NCI-H526 treated with DMSO at 0.1 percent for 48 hours (cell line): ENCODE measurements around the gene CHD9.
"Not testable (repeated sequence)": the region's sequence is repeated elsewhere in the genome, so short reads cannot be mapped to it uniquely, and the experiment has no call there.

Experiments used
- DNase-seq: peaks from one replicate; lab custom pipeline; 2025; lab: John Stamatoyannopoulos, UW

Gene CHD9

DNA sequence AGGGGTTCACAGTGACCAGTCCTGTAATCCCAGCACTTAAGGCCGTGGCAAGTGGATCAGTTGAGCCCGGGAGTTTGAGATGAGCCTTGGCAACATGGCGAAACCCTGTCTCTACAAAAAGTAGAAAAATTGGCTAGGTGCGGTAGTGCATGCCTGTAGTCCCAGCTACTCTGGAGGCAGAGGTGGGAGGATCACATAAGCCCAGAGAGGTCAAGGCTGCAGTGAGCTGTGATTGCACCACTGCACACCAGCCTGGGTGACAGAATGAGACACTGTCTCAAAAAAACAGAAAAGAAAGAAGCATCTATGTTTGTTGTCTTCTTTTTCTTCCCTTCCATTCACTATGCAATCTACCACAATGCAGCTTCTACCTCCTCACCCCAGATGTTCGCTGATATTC is 227.5 kb downstream of the CHD9 start:
- no peak for DNase-seq

DNA sequence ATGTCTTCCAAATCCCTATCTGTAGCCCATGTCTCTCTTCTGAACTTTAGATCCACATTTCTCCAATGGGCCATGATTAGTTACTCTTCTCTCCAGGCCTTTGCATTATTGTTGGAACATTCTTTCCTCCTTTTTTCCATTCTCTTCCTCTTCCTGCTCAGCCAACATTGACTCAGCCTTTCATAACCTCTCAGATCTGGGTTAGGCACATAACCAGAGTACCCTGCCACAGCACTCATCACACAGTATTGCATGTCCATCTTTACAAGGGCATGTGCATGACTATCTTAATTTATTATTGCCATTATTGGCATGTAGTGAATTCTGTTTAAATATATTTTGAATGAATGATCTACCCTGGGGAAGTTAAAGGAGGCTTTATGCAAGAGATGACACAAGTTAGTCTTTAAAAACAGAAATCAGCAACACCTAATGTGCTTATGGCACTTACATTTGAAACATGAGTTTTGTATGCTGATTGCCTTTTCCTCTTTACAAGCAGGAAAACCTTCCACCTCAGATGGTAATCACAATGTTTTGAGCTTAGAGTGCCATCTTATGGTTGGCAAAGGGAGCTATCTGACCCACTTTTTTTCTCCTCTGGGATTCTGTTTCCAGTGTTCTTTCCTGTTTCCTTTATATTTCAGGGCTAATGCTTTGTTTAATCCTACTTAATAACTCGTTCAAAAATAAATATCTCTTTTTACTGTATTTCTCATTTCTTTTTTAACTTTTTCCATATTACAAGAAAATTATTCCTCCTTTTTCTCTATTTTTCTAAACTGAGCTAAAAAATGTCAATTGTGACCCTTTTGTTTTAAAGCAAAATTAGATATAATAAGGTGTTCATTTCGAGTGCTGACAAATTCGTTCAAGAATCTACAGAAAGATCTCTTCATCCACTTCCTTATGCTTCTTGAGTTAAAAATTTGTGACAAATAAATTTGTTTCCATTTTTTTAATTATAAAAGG is 228.5 kb downstream of the CHD9 start:
- no peak for DNase-seq

DNA sequence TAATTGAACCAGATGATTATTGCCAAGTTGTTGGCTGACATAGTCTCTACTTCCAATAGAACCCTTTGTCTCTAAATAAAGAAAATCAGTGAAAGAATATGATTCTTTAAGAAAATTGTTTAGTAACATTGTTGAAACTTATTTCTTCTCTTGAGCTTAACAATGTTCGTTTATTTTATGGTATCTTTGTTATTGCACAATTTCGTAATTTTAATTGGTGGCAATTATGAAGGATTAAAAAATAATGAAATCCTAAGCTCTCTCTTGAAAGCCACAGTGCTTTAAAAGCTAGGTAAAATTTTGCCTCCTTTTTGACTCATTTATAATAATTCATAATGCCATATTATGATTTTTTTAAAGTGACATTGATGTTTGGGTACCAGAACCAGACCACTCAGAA is 230.4 kb downstream of the CHD9 start:
- DNase-seq, result no peak

DNA sequence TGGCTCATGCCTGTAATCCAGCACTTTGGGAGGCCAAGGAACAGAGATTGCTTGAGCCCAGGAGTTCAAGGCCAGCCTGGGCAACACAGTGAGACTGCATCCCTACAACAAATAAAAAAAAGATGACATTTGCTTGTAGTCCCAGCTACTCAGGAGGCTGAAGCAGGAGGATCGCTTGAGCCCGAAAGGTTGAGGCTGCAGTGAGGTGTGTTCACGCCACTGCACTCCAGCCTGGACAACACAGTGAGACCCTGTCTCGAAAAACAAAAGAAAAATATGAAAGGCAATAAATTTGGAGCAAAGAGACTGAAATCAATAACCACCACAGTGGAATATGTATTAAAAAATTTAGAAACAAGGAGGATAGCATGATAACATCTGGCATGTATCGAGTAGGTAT is 235.7 kb downstream of the CHD9 start:
- no peak for DNase-seq

DNA sequence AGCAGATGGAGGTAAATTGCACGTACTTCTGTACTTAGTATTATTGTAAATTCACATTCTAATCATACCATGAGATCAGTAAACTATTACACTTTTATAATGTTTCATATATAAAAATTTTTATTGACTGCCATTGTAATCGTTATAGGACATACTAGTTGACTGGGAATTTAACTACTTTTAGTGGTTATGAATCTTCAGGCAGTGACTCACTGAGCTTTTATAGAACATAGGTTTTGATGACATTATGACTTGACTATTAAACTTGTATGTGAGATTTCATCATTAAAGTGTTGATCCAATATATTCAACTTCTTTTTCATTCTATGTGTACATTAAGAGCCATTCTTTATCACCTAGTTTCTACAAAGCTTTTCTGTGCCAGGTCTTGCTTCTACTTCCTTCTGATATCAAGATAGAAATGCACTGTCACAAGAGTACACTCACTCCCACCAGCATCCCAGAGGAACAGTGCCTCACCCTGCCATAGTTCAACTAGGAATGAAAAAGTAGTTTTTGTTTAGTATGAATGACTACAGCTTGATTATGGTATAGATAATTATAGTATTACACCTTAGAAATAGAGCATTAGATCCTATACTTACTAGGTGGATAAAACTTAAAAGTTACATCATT is 237.1 kb downstream of the CHD9 start:
- no peak for DNase-seq

DNA sequence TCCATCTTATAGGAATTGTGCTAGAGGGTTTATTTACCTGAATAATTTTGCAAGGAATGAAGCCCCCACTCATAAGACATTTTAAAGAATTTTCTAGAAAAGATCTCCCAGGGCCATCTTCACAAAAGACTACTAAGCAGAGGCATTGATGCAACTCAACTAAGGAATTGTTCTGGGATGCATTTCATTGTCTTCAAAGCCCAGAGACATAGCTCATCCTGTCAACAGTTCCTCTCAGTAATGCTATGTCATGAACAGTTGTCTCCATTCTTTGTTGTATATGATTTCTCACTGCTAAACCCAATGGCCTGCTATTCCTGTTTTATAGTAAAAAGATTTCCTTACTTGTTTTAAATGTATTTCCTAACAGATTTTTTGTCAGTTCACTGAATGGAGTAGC is 242.7 kb downstream of the CHD9 start:
- DNase-seq, result no peak

DNA sequence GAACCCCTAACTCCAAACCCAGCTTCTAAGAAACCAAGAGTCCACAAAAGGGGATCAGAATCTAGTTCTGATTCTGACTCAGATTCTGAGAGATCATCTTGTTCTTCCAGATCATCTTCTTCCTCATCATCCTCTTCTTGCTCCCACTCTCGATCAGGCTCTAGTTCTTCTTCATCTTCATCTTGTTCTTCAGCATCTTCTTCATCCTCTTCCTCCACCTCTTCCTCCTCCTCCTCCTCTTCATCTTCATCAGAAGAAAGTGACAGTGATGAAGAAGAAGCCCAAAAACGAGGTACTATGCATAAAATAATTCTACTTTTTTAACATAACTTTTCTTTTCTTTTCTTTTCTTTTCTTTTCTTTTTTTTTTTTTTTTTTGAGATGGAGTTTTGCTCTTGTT is 249.5 kb downstream of the CHD9 start:
- no peak for DNase-seq

DNA sequence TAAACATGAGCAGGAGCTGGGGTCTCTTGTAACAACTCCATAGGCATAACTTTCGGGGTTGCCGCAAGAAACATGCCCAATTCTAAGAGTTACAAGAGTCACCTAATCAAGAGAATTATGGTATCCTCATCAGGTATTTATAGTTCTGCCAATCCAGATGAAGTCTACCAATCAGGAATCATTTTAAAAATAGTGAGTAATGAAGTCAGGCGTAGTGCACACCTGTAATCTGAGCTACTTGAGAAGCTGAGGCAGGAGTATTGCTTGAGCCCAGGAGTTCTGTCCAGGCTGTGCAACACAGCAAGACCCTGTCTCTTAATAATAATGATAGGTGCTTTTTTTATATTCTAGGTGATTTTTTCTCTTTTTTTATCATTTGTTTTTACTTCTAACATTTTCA is 251.0 kb downstream of the CHD9 start:
- DNase-seq, result no peak

DNA sequence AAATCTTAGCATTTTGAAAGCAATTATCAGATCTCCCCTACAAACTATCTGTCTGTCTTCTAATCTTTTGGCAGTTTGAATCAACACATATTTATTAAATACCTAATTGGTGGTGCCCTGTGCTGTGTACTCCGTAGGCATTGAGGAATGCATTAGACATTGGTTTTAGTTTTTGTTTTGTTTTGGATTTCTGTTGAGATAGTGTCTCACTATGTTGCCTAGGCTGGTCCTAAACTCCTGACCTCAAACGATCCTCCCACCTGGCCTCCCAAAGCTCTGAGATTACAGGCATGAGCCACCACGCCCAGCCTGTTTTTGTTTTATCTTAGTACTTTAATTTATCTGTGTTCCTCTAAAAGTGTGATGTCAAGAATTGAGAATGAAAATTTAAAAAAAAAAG is 254.7 kb downstream of the CHD9 start:
- DNase-seq, result no peak

DNA sequence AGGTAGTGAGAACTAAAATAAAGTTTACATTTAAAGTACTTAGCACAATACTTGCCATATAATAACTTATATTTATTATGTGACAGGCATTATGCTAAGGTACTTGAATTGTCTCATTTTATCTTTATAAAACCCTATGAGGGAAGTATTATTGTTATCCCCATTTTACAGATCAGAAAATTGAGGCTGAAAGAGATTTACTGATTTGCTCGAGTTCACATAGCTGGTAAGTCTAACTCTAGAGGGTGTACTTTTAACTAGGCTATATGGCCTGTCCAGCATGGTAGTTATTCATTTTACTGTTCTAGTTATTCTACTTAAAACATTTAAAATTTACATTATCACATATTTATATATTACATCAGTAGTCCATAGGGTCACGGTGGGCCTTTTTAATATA is 266.2 kb downstream of the CHD9 start:
- no peak for DNase-seq

DNA sequence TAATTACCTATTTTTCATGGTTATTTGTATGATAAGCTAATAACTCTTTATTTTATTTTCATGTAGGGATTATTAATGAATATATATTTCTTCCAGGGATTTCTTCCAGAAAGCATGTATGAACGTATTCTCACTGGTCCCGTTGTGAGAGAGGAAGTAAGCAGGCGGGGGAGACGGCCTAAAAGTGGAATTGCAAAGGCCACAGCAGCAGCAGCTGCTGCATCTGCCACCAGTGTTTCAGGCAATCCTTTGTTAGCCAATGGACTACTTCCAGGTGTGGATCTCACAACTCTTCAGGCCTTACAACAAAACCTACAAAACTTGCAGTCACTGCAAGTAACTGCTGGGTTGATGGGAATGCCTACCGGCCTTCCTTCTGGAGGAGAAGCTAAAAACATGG is 269.1 kb downstream of the CHD9 start:
- DNase-seq, result no peak

DNA sequence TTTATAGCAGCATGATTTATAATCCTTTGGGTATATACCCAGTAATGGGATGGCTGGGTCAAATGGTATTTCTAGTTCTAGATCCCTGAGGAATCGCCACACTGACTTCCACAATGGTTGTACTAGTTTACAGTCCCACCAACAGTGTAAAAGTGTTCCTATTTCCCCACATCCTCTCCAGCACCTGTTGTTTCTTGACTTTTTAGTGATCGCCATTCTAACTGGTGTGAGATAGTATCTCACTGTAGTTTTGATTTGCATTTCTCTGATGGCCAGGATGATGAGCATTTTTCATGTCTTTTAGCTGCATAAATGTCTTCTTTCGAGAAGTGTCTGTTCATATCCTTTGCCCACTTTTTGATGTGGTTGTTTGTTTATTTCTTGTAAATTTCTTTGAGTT is 276.2 kb downstream of the CHD9 start:
- not testable (repeated sequence) for DNase-seq

DNA sequence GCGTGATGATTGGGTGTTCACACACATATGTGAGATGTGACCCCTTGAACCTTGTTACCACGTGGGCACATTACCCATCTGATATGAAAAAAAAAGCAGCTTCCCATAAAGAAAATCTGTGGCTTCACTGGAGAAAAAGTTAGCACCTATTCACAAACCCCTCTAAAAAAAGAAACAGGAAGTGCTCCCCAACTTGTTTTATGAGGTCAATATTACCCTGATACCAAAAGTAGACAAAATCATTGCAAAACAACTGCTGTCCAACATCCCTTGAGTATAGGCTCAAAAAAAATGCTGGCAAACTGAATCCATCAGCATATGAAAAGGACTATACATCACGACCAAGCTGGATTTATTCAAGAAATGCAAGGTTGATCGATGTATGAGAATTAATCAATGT is 279.8 kb downstream of the CHD9 start:
- no peak for DNase-seq

DNA sequence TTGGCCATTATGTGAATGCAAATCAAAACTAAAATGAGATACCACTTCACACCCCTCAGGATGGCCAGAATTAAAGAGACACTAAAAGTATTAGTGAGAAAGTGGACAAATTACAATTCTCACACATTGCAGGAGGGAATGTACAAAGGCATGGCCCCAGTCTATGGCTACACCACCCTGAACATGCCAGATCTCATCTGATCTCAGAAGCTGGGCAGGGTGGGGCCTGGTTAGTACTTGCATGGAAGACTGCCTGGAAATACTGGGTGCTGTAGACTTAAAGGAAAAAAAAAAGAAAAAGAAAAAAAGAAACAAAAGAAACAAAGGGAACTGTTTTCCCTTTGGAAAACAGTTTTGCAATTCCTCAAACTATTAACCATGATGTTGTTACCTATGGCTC is 282.5 kb downstream of the CHD9 start:
- DNase-seq, result no peak

DNA sequence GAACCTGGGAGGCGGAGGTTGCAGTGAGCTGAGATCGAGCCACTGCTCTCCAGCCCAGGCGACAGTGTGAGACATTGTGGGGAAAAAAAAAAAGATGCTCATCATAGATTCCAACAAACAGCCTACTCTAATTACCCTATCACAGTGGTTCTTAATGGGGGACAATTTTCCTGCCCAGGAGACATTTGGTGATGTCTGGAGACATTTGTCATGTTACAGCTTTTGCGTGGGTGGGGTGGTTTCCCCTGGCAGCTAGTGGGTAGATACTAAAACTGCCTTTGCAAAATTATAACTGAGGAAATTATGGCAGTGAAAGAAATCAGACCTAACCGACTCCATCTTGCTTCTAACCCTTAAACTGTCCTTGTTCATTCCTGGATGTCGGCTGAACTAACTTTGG is 287.0 kb downstream of the CHD9 start:
- no peak for DNase-seq

DNA sequence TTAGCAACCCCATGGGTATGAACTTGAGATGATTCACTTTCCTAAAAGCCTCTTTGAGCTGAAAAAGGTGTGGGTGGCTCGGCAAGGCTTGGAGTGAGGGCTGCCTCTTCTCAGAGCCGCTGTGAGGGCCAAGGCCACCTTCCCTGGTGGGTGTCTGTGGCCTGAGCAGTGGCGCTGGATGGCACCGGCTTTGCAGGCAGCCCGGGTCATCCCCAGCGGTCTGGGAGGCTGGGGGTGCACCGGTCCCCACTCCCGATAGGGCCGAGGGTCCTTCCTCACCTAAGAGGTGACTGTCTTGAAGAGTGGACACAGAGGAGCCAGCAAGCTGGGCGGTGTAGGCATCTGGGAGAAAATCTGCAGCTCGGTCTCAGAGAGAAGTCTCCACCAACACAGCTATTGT is 300.3 kb downstream of the CHD9 start:
- DNase-seq, result no peak

DNA sequence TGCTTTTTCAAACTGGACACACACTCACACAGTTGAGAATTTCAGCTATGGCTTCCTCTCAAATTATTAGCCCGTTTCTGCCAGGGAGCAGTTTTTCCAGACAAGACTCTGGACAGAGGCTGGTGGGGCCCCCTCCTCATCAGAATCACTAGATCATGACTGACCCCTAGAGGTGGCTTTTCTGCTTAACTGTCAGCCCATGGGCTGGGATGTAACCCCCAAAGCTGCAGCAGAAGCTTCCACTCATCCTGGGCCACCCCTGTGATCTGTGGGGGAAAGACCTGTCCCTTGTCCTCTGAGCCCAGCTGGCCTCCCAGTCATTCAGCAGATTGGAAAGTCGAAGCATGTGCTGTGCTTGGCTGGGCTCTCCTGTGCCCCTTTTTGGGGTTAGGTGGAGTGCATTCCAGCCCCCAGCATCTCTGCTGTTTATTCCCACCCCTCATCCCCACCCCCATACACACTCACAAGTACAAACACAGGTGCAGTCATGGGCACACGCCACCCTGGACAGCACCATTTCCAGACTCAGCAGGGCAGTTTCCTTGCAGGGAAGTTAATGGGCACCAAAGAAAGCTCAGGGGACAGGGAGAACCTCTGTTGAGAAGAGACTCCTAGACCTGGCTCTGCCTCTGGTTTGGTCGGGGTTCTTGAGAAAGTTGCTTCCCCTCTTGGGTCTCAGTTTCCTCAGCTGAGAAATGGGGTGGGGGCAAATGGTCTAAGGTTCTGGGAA is 301.9 kb downstream of the CHD9 start:
- no peak for DNase-seq

DNA sequence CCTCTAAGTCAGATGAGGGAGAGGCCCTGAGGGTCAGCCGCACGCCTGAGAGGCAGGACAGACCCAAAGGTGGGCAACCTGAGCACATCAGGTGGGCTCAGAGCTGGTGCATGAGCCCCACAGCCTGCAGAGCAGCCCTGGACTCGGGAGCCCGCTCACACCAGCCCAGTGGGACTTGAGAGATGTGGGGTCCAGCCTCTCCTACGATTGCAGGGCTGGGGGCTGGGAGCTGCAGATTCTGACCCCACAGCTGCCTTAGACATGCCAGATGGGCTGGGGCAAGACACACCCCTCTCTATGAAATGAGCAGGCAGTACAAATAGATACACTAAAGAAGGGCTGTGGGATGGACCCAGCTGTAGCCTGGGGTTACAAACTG is 302.4 kb downstream of the CHD9 start:
- no peak for DNase-seq

DNA sequence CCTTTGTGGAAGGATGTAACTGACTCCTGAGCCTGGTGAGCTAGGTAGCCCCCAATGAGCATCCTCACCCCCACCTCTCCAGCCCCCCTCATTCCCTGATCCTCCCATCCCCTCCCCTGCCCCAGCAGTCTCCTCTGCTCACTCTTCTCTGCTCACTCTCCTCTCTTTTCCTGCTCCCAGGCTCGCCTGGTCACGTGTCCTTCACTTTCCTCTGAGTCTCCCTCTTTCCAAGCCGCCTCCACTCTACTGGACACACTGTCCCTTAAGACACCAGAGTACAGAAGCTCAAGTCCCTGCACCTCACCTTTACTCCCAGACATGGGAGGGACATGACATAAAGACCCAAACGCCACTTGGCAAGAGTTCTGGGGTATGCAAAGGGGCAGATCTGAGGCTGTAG is 303.2 kb downstream of the CHD9 start:
- no peak for DNase-seq

DNA sequence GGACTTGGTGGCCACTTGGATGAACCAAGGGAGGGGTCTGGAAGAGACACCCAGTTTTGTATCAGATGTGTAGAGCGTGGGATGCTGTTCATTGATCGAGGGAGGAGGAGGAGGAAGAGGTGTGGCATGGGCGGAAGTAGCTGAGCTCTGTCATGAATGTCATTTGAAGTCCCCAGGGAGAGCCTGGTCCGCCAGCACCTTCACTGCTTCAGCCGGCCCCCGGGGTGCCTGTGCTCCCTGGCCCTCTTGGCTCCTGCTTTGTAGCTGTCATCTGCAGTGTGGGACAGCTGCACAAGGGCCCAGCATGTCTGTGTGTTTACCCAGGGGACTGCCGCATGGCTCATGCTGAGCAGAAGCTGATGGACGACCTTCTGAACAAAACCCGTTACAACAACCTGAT is 304.1 kb downstream of the CHD9 start:
- DNase-seq, result no peak

DNA sequence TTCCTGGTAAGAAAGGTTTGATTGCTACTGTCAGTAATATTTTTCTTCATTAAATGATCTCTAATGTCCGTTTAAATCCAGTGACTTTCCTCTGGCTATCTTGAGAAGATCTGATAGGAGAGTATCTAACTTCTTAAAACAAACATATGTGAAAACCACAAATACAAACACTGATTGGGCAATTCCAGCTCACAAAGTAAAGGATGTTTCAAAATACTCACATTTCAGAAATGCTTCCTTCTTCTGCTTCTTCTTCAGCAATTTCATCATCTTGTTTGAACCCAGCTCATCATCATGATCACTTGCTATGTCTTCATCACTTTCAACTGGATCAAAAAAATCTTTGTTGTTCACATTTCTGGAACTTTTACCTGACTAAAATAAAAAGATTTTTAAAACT is 315.1 kb downstream of the CHD9 start:
- no peak for DNase-seq

DNA sequence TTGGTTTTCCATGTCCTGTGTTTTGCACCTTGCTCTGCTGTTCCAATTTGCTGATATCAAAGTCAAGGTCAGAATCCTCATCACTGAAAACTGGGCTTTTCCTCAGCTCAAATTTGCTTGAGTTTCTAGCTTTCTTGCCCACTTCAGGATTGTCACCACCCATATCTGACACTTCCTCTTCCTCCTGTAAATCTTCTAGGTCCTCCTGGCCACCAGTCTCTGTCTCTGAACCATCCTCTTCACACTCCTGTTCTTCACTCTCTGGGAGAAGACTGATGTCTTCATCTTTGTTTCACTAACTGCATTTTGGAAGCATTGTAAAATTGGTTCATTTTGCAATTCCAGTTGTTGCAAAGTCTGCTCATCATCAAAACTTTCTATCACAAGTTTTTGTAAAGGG is 316.0 kb downstream of the CHD9 start:
- DNase-seq, result no peak
